ENCODE measurements around the gene CCL19. TPM values are rescaled to one million over a fixed set of nuclear protein-coding genes. Genes with fewer than 3 reads are reported as not detected.

Gene CCL19
- total RNA-seq, 1 experiment from 2014 or later = not detected

GRCh38 chr9:34719021-34719768 is 28.1 kb upstream of the CCL19 start:
- Histone ChIP-seq H3K9me2 (replicated peaks; ENCODE audit: low read length) (no peaks in the 10 kb centered on the region), H3K36me3 (ENCODE audit: low read depth, low read length) (no peaks in the 10 kb centered on the region), H3F3A (ENCODE audit: low read length, unreplicated experiment) (no peaks in the 10 kb centered on the region), H3K4me2 (ENCODE audit: low read length) (no peak overlapping the region), H3K27ac (ENCODE audit: low read length) (no peak overlapping the region), H3K4me3 (ENCODE audit: low read length) (no peak overlapping the region), H4K20me1 (ENCODE audit: low read length) (no peaks in the 10 kb centered on the region), H3K27me3 (ENCODE audit: low read length) (peaks cover 10% of the 10 kb centered on the region), H3K9me3 (ENCODE audit: low read length) (no peaks in the 10 kb centered on the region), H3K9ac (ENCODE audit: low read length) (no peak overlapping the region), H3K79me2 (ENCODE audit: low read length) (no peaks in the 10 kb centered on the region), H3K4me1 (ENCODE audit: insufficient read depth, low read length) (no peaks in the 10 kb centered on the region), H2AFZ (ENCODE audit: low read length) (no peak overlapping the region)
- DNase-seq (no peak), ATAC-seq (no peak)
- intact Hi-C loops (cut with micrococcal nuclease) = no loop called here
- ChIA-PET CTCF (no interaction called here), POLR2A (ENCODE audit: unreplicated experiment) (no interaction called here)
- no TSS peak for BruUV-seq (replicated peaks)
- no peak for TF ChIP-seq CTCF (conservative IDR thresholded peaks at IDR 0.05; ENCODE audit: low read depth, low read length)
- no peak for TF ChIP-seq EZH2phosphoT487 (IDR thresholded peaks at IDR 0.05; ENCODE audit: borderline replicate concordance, low read length)
- TF ChIP-seq EZH2 (IDR thresholded peaks at IDR 0.05; ENCODE audit: low read length, unreplicated experiment) = no peak

GRCh38 chr9:34717996-34718614 is 27.0 kb upstream of the CCL19 start:
- H3K4me1 ChIP-seq (ENCODE audit: insufficient read depth, low read length) = no peaks in the 10 kb centered on the region
- BruUV-seq (replicated peaks) = no TSS peak
- no peaks in the 10 kb centered on the region for H3K36me3 ChIP-seq (ENCODE audit: low read depth, low read length)
- intact Hi-C loops (cut with micrococcal nuclease) = no loop called here
- peaks cover 20% of the 10 kb centered on the region for H3K27me3 ChIP-seq (ENCODE audit: low read length)
- no peaks in the 10 kb centered on the region for H3K79me2 ChIP-seq (ENCODE audit: low read length)
- no peaks in the 10 kb centered on the region for H3K9me3 ChIP-seq (ENCODE audit: low read length)
- ChIA-PET POLR2A (ENCODE audit: unreplicated experiment) (no interaction called here), CTCF (no interaction called here)
- no peak overlapping the region for H3K4me2 ChIP-seq (ENCODE audit: low read length)
- no peak overlapping the region for H2AFZ ChIP-seq (ENCODE audit: low read length)
- DNase-seq (no peak), ATAC-seq (no peak)
- H3K4me3 ChIP-seq (ENCODE audit: low read length) = no peak overlapping the region
- H3F3A ChIP-seq (ENCODE audit: low read length, unreplicated experiment) = no peaks in the 10 kb centered on the region
- H3K9ac ChIP-seq (ENCODE audit: low read length) = no peak overlapping the region
- no peaks in the 10 kb centered on the region for H3K9me2 ChIP-seq (replicated peaks; ENCODE audit: low read length)
- TF ChIP-seq CTCF (conservative IDR thresholded peaks at IDR 0.05; ENCODE audit: low read depth, low read length) = no peak
- no peak for TF ChIP-seq EZH2phosphoT487 (IDR thresholded peaks at IDR 0.05; ENCODE audit: borderline replicate concordance, low read length)
- H3K27ac ChIP-seq (ENCODE audit: low read length) = no peak overlapping the region
- H4K20me1 ChIP-seq (ENCODE audit: low read length) = no peaks in the 10 kb centered on the region

GRCh38 chr9:34716711-34717110 is 25.6 kb upstream of the CCL19 start:
- Histone ChIP-seq H3K4me3 (ENCODE audit: low read length) (no peak overlapping the region), H3K9me2 (replicated peaks; ENCODE audit: low read length) (no peaks in the 10 kb centered on the region), H3K79me2 (ENCODE audit: low read length) (no peaks in the 10 kb centered on the region), H3K9me3 (ENCODE audit: low read length) (no peaks in the 10 kb centered on the region), H2AFZ (ENCODE audit: low read length) (no peak overlapping the region), H3K27me3 (ENCODE audit: low read length) (peaks cover 33% of the 10 kb centered on the region), H3K27ac (ENCODE audit: low read length) (no peak overlapping the region), H3K4me2 (ENCODE audit: low read length) (no peak overlapping the region), H3K9ac (ENCODE audit: low read length) (no peak overlapping the region), H3K4me1 (ENCODE audit: insufficient read depth, low read length) (no peaks in the 10 kb centered on the region), H3F3A (ENCODE audit: low read length, unreplicated experiment) (no peaks in the 10 kb centered on the region), H4K20me1 (ENCODE audit: low read length) (no peaks in the 10 kb centered on the region), H3K36me3 (ENCODE audit: low read depth, low read length) (no peaks in the 10 kb centered on the region)
- intact Hi-C loops (cut with micrococcal nuclease) = no loop called here
- BruUV-seq (replicated peaks) = no TSS peak
- ATAC-seq (no peak), DNase-seq (no peak)
- ChIA-PET POLR2A (ENCODE audit: unreplicated experiment) (no interaction called here), CTCF (no interaction called here)
- TF ChIP-seq EZH2phosphoT487 (IDR thresholded peaks at IDR 0.05; ENCODE audit: borderline replicate concordance, low read length) (no peak), EZH2 (IDR thresholded peaks at IDR 0.05; ENCODE audit: low read length, unreplicated experiment) (no peak), CTCF (conservative IDR thresholded peaks at IDR 0.05; ENCODE audit: low read depth, low read length) (no peak)
